ENCODE measurements around the gene ERC2. TPM values are rescaled to one million over a fixed set of nuclear protein-coding genes. Genes with fewer than 3 reads are reported as not detected.
A peak's percentile ranks its signal among the peaks of the same experiment; 100 is the strongest.
"Not testable (repeated sequence)": the region's sequence is repeated elsewhere in the genome, so short reads cannot be mapped to it uniquely, and the experiment has no call there.

Gene ERC2
- total and polyA plus RNA-seq, 12 donors, result 0.22 to 4.2 (median 1.7) TPM

DNA sequence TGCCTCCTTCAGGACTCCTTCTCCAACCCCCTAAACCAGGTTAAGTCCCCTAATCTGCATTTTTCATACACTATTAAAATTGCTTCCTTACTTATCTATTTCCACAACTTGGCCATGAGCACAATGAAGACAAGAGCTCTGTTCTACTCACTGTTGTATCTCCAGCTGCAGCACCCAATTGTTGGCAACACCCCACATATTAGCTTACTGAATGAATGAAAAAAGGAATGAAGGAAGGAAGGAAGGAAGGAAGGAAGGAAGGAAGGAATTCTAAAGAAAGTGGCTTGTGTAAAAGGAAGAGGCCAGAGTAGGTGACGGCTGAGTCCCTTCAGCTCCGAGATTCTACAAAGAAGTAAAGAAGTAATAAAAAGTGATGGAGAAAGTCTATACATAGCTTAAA is 444.7 kb downstream of the ERC2 start:
- H3K4me1 ChIP-seq, result peaks cover 0 to 9% (median 0%) of the 10 kb centered on the region in 9 donors
- peaks cover 0 to 53% (median 15%) of the 10 kb centered on the region in 7 donors for H3K27me3 ChIP-seq
- no peak overlapping the region for H3K27ac ChIP-seq
- 76 to 86% methylated on average over 2 of the region's 2 CpGs for WGBS, 2 donors
- TF ChIP-seq, protein P1, sequence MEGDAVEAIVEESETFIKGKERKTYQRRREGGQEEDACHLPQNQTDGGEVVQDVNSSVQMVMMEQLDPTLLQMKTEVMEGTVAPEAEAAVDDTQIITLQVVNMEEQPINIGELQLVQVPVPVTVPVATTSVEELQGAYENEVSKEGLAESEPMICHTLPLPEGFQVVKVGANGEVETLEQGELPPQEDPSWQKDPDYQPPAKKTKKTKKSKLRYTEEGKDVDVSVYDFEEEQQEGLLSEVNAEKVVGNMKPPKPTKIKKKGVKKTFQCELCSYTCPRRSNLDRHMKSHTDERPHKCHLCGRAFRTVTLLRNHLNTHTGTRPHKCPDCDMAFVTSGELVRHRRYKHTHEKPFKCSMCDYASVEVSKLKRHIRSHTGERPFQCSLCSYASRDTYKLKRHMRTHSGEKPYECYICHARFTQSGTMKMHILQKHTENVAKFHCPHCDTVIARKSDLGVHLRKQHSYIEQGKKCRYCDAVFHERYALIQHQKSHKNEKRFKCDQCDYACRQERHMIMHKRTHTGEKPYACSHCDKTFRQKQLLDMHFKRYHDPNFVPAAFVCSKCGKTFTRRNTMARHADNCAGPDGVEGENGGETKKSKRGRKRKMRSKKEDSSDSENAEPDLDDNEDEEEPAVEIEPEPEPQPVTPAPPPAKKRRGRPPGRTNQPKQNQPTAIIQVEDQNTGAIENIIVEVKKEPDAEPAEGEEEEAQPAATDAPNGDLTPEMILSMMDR (IDR thresholded peaks at IDR 0.05), result no peak
- no peaks in the 10 kb centered on the region for H3K36me3 ChIP-seq
- intact Hi-C loops (cut with DNase I), result no loop called here
- H3K4me3 ChIP-seq, result no peak overlapping the region
- no peaks in the 10 kb centered on the region for H3K9me3 ChIP-seq
- no peak for ATAC-seq
- DNase-seq, result no peak

DNA sequence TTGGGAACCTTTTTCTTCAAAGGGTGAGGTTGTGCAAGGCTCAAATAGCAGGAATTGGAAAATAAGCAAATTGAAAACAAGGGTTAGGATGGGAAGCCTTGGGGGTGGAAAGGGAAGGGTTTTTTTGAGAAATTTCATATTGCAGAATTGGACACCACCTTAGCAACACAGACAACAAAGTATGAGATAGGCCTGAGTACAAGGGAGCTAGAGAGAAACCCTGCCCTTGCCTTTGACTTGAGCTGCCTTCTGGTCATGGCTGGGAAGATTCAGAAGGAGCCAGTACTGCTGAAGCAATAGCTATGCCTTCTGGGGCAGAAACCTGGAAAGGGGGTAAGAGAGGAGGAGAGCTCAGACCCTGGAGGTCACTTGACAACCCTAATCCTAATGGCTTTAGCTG is 445.6 kb downstream of the ERC2 start:
- no peaks in the 10 kb centered on the region for H3K36me3 ChIP-seq
- no peaks in the 10 kb centered on the region for H3K9me3 ChIP-seq
- DNase-seq, result no peak
- peaks cover 0 to 9% (median 0%) of the 10 kb centered on the region in 9 donors for H3K4me1 ChIP-seq
- peaks cover 0 to 47% (median 15%) of the 10 kb centered on the region in 7 donors for H3K27me3 ChIP-seq
- ATAC-seq, result no peak
- intact Hi-C loops (cut with DNase I), result no loop called here
- no peak overlapping the region for H3K4me3 ChIP-seq
- TF ChIP-seq, protein P1 (IDR thresholded peaks at IDR 0.05), result no peak
- no peak overlapping the region for H3K27ac ChIP-seq

DNA sequence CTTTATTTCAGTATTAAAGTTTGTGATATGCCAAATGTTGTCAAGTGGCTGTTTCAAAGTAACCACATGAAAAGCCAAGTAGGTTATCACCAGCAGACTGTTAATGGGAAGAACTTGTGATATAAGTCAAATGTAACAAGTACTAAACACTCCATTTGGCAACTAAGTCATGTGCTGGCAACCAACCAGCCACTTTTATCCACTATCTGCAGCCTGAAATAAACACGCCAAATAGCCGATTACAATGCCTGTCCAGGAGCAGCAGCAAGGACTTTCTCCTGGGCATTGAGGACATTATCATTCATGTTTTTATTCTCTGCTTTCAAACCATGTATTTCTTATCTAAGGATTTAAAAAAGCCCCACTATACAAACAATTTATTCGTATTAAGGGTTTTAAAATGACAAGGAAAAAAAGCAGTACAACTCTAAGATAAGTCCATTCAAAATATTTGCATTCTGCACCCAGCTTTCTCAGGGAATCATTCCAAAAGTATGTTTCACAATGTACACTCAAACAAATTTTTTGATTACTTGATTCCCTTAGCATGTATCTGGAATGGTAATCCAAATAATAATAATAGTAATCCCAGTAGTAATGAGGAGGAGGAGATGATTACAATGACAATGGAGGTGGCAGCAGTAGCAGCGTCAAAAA is 448.6 kb downstream of the ERC2 start:
- ATAC-seq, result peak in 4 of 8 donors; percentile 50 to 59 (median 57)
- Histone ChIP-seq H3K27ac (no peak overlapping the region), H3K9me3 (no peaks in the 10 kb centered on the region), H3K4me1 (peaks cover 0 to 9% (median 0%) of the 10 kb centered on the region in 9 donors), H3K4me3 (no peak overlapping the region), H3K27me3 (peaks cover 0 to 55% (median 21%) of the 10 kb centered on the region in 7 donors), H3K36me3 (no peaks in the 10 kb centered on the region)
- TF ChIP-seq, protein P1 (IDR thresholded peaks at IDR 0.05), result no peak
- peak in 1 of 2 donors; percentile 40 for DNase-seq
- WGBS, 2 donors, result 16 to 28% methylated on average over 4 of the region's 4 CpGs
- intact Hi-C loops (cut with DNase I), result no loop called here

DNA sequence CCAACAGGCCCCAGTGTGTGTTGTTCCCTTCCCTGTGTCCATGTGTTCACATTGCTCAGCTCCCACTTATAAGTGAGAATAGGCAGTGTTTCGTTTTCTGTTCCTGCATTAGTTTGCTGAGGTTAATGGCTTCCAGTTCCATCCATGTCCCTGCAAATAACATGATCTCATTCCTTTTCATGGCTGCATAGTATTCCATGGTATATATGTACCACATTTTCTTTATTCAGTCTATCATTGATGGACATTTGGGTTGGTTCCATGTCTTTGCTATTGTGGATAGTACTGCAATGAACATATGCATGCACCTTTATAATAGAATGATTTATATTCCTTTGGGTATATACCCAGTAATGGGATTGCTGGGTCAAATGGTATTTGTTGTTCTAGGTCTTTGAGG is 452.9 kb downstream of the ERC2 start:
- Histone ChIP-seq H3K4me1 (peaks cover 0 to 14% (median 0%) of the 10 kb centered on the region in 9 donors), H3K27me3 (peaks cover 0 to 61% (median 11%) of the 10 kb centered on the region in 7 donors)
- WGBS, 2 donors, result 65 to 87% methylated on average over 1 of the region's 1 CpG
- intact Hi-C loops (cut with DNase I); H3K36me3 ChIP-seq; H3K27ac ChIP-seq; ATAC-seq; H3K9me3 ChIP-seq; DNase-seq; H3K4me3 ChIP-seq: not testable (repeated sequence)

DNA sequence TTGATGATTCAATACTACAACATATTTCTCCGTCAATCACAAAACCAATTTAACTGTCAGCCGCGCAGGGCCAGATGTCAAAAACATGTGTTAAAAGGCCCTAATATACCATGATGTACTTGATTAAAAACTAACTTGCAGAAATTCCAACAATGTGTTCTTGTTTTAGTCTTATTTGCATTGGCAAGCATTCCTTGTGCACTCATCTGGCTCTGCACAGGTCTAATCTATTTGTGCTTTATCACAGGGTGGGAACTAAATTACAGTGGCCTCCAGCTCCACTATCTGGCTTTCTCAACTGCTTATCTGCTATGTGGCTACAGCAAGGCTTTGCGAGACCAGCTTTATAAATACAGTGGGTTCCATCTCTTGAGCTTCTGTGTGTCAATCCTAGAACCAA is 455.5 kb downstream of the ERC2 start:
- ATAC-seq (no peak), DNase-seq (no peak)
- TF ChIP-seq, protein P1 (IDR thresholded peaks at IDR 0.05), result no peak
- Histone ChIP-seq H3K4me1 (peaks cover 0 to 5% (median 0%) of the 10 kb centered on the region in 9 donors), H3K4me3 (no peak overlapping the region), H3K36me3 (no peaks in the 10 kb centered on the region), H3K27ac (no peak overlapping the region), H3K9me3 (no peaks in the 10 kb centered on the region), H3K27me3 (peaks cover 0 to 69% (median 12%) of the 10 kb centered on the region in 7 donors)
- WGBS, 2 donors, result 46 to 55% methylated on average over 4 of the region's 4 CpGs
- intact Hi-C loops (cut with DNase I), result no loop called here

All from heart right ventricle (tissue), 16 donors.